Neural cell (in vitro differentiated cells): ENCODE results near the gene WDR35. TPM values are rescaled to one million over a fixed set of nuclear protein-coding genes. Genes with fewer than 3 reads are reported as not detected.

ENCODE experiments used
- H2AFZ ChIP-seq: fragments of 200-600, 300-800 bp; sonication (generic), shearing (Covaris generic); 2 replicates; pipeline ENCODE4 v1.6.0; 2014; ENCODE audit warnings: low read depth, mild to moderate bottlenecking, antibody characterized with exemption, low read length, moderate library complexity
- H3F3A ChIP-seq: fragments of 200-600 bp; shearing (Covaris generic); 2 replicates; pipeline ENCODE4 v1.6.1; 2016; ENCODE audit warnings: mild to moderate bottlenecking, moderate library complexity, mixed read lengths, antibody characterized with exemption, low read length; ENCODE audit not compliant: insufficient read depth, poor library complexity, severe bottlenecking
- H3K27ac ChIP-seq: fragments of 200-600, 300-800 bp; sonication (generic), shearing (Covaris generic); 2 replicates; pipeline ENCODE4 v1.5.1; 2014; ENCODE audit warnings: mild to moderate bottlenecking, low read length, moderate library complexity
- H3K27me3 ChIP-seq: fragments of 300-800, 200-600 bp; sonication (generic), shearing (Covaris generic); 2 replicates; pipeline ENCODE4 v1.6.0; 2014; ENCODE audit warnings: mild to moderate bottlenecking, low read depth, low read length, moderate library complexity; ENCODE audit not compliant: insufficient read depth
- H3K36me3 ChIP-seq: fragments of 300-800, 200-600 bp; sonication (generic), shearing (Covaris generic); 2 replicates; pipeline ENCODE4 v1.5.1; 2014; ENCODE audit warnings: mild to moderate bottlenecking, antibody characterized with exemption, low read length, moderate library complexity; ENCODE audit not compliant: insufficient read depth
- H3K4me2 ChIP-seq: fragments of 300-800, 200-600 bp; sonication (generic), shearing (Covaris generic); 2 replicates; pipeline ENCODE4 v1.6.0; 2014; ENCODE audit warnings: mild to moderate bottlenecking, low read length
- H3K4me3 ChIP-seq: fragments of 300-800, 200-600 bp; sonication (generic), shearing (Covaris generic); 2 replicates; pipeline ENCODE4 v1.5.1; 2014; ENCODE audit warnings: mild to moderate bottlenecking, low read length, moderate library complexity
- H3K79me2 ChIP-seq: fragments of 200-600 bp; shearing (Covaris generic); replicated peaks from 2 replicates; pipeline ENCODE4 v1.6.0; 2014; ENCODE audit warnings: mild to moderate bottlenecking, low read length, moderate library complexity; ENCODE audit not compliant: insufficient read depth
- H3K9ac ChIP-seq: fragments of 300-800, 200-600 bp; sonication (generic), shearing (Covaris generic); 2 replicates; pipeline ENCODE4 v1.6.1; 2016; ENCODE audit warnings: mild to moderate bottlenecking, low read length, mixed read lengths
- H3K9me2 ChIP-seq: fragments of 200-600 bp; shearing (Covaris generic); 2 replicates; pipeline ENCODE4 v1.6.1; 2016; ENCODE audit warnings: mild to moderate bottlenecking, low read length, mixed read lengths; ENCODE audit not compliant: insufficient read depth
- H3K9me3 ChIP-seq: fragments of 200-600, 300-800 bp; sonication (generic), shearing (Covaris generic); 2 replicates; pipeline ENCODE4 v1.6.1; 2016; ENCODE audit warnings: mild to moderate bottlenecking, mixed run types, low read length, moderate library complexity, mixed read lengths
- H4K20me1 ChIP-seq: fragments of 200-600 bp; shearing (Covaris generic); 2 replicates; pipeline ENCODE4 v1.6.1; 2016; ENCODE audit warnings: mild to moderate bottlenecking, mixed run types; ENCODE audit not compliant: insufficient read depth
- EP300 ChIP-seq: fragments of 450-650 bp; conservative IDR thresholded peaks from 2 replicates; pipeline ENCODE4 v1.6.1; 2014; ENCODE audit warnings: antibody characterized with exemption, mild to moderate bottlenecking, moderate library complexity; ENCODE audit not compliant: poor library complexity, severe bottlenecking
- EZH2 ChIP-seq: fragments of 200-600, 300-800 bp; shearing (Covaris generic), sonication (generic); IDR thresholded peaks from 2 replicates; pipeline ENCODE4 v1.6.1; 2014; ENCODE audit warnings: antibody characterized with exemption, low read length, borderline replicate concordance, mild to moderate bottlenecking; ENCODE audit not compliant: insufficient read depth, poor library complexity, severe bottlenecking
- MXI1 ChIP-seq: fragments of 450-650 bp; conservative IDR thresholded peaks from 2 replicates; pipeline ENCODE4 v1.6.1; 2014; ENCODE audit warnings: antibody characterized with exemption, mild to moderate bottlenecking; ENCODE audit not compliant: poor library complexity, severe bottlenecking
- POLR2AphosphoS5 ChIP-seq: IDR thresholded peaks from 2 replicates; pipeline ENCODE4 v1.6.1; 2012
- RAD21 ChIP-seq: fragments of 450-650 bp; conservative IDR thresholded peaks from 2 replicates; pipeline ENCODE4 v1.6.1; 2014; ENCODE audit warnings: antibody characterized with exemption, mild to moderate bottlenecking, moderate library complexity
- SMC3 ChIP-seq: fragments of 450-650 bp; conservative IDR thresholded peaks from 2 replicates; pipeline ENCODE4 v1.6.1; 2014; ENCODE audit warnings: antibody characterized with exemption, mild to moderate bottlenecking, moderate library complexity; ENCODE audit not compliant: poor library complexity
- TAF1 ChIP-seq: IDR thresholded peaks from 2 replicates; pipeline ENCODE4 v1.6.1; 2012; ENCODE audit warnings: low read depth
- polyA plus RNA-seq: library from polyadenylated mRNA; depleted of rRNA; stranded (reverse); fragments of >200 nt; gene quantifications from 2 replicates; pipeline ENCODE4 v1.2.3, GENCODE V29; 2014
- TF ChIP-seq, protein P1 (sequence below): fragments of 450-650 bp; IDR thresholded peaks from 2 replicates; pipeline ENCODE4 v1.5.1; 2014; ENCODE audit warnings: antibody characterized with exemption, mild to moderate bottlenecking, moderate library complexity; ENCODE audit not compliant: poor library complexity, severe bottlenecking
- TF ChIP-seq, protein P2 (sequence below): IDR thresholded peaks from 2 replicates; pipeline ENCODE4 v1.6.1; 2012; ENCODE audit warnings: borderline replicate concordance

The WDR35 gene
- polyA plus RNA-seq, 1 donor from 2014 or later = 14.2 TPM

DNA sequence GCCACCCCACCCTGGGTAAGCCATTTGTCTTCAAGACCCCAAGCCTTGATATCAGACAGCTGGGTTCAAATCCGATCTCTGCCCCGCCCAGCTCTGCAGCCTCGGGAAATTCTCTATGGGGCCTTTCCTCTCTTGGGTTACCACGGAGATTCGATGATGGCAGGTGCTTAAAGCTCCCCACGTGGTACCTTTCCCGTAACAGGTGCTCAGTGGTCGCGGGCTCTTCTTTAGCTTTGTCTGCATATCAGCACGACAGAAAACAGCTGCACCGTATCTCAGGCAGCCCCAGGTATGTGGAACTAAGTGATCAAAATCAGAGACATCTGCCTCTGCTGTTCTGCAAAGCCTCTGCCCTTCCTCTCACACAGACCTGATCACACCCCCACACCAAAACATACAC lies 125.5 kb downstream of the WDR35 start:
- no peaks in the 10 kb centered on the region for H3K79me2 ChIP-seq
- no peak overlapping the region for H2AFZ ChIP-seq
- no peaks in the 10 kb centered on the region for H3K36me3 ChIP-seq
- H3K9me3 ChIP-seq = no peaks in the 10 kb centered on the region
- TF ChIP-seq POLR2AphosphoS5 = no peak
- TF ChIP-seq, protein P1, sequence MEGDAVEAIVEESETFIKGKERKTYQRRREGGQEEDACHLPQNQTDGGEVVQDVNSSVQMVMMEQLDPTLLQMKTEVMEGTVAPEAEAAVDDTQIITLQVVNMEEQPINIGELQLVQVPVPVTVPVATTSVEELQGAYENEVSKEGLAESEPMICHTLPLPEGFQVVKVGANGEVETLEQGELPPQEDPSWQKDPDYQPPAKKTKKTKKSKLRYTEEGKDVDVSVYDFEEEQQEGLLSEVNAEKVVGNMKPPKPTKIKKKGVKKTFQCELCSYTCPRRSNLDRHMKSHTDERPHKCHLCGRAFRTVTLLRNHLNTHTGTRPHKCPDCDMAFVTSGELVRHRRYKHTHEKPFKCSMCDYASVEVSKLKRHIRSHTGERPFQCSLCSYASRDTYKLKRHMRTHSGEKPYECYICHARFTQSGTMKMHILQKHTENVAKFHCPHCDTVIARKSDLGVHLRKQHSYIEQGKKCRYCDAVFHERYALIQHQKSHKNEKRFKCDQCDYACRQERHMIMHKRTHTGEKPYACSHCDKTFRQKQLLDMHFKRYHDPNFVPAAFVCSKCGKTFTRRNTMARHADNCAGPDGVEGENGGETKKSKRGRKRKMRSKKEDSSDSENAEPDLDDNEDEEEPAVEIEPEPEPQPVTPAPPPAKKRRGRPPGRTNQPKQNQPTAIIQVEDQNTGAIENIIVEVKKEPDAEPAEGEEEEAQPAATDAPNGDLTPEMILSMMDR = no peak
- TF ChIP-seq TAF1 = no peak
- no peak for TF ChIP-seq EZH2
- TF ChIP-seq, protein P2, sequence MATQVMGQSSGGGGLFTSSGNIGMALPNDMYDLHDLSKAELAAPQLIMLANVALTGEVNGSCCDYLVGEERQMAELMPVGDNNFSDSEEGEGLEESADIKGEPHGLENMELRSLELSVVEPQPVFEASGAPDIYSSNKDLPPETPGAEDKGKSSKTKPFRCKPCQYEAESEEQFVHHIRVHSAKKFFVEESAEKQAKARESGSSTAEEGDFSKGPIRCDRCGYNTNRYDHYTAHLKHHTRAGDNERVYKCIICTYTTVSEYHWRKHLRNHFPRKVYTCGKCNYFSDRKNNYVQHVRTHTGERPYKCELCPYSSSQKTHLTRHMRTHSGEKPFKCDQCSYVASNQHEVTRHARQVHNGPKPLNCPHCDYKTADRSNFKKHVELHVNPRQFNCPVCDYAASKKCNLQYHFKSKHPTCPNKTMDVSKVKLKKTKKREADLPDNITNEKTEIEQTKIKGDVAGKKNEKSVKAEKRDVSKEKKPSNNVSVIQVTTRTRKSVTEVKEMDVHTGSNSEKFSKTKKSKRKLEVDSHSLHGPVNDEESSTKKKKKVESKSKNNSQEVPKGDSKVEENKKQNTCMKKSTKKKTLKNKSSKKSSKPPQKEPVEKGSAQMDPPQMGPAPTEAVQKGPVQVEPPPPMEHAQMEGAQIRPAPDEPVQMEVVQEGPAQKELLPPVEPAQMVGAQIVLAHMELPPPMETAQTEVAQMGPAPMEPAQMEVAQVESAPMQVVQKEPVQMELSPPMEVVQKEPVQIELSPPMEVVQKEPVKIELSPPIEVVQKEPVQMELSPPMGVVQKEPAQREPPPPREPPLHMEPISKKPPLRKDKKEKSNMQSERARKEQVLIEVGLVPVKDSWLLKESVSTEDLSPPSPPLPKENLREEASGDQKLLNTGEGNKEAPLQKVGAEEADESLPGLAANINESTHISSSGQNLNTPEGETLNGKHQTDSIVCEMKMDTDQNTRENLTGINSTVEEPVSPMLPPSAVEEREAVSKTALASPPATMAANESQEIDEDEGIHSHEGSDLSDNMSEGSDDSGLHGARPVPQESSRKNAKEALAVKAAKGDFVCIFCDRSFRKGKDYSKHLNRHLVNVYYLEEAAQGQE = no peak
- TF ChIP-seq MXI1 = no peak
- TF ChIP-seq EP300 = no peak
- no peak for TF ChIP-seq SMC3
- TF ChIP-seq RAD21 = no peak
- H3K4me3 ChIP-seq = no peak overlapping the region
- no peaks in the 10 kb centered on the region for H3F3A ChIP-seq
- no peak overlapping the region for H3K27ac ChIP-seq
- H3K27me3 ChIP-seq = peaks cover 8% of the 10 kb centered on the region
- no peak overlapping the region for H3K4me2 ChIP-seq
- H3K9ac ChIP-seq = no peak overlapping the region
- H4K20me1 ChIP-seq = no peaks in the 10 kb centered on the region
- no peaks in the 10 kb centered on the region for H3K9me2 ChIP-seq

DNA sequence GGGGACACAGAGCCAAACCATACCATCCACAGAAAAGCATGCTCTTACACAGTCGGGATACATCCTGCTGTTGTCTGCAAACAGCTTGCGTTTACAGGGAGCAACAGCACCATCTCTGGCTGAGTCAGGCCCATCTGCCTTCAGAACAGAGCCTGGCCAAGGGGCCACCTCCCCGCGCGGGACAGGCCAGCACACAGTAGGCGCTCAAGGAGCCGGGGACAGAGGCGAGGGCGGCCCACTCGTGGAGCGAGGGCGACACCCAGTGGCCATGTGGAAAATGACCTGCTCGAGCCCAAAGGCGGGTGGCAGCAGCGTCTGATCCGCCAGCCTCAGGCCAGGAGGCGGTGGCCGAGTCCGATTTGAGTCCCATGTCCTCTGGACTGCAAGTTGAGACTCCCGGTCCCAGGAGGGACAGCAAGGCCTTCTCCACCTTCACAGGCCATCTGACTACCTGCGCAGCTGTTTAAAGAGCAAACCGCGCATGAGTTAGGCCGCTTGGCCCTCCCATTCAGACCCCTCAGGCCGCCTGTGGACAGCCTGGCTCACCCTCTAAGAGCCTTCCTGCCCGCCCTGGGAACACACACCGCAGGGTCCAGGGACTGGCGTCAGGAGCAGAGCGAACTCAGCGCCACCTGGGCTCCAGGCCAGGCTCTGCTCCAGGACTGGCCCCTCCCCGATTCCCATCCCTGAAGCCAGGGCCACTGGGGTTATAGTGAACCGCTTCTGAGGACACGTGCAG lies 126.4 kb downstream of the WDR35 start:
- no peak overlapping the region for H3K27ac ChIP-seq
- H3K9me2 ChIP-seq = no peaks in the 10 kb centered on the region
- H3K9me3 ChIP-seq = no peaks in the 10 kb centered on the region

More for the DNA sequence above, 126.4 kb downstream of the WDR35 start:
- H3K4me2 ChIP-seq = no peak overlapping the region
- H3K36me3 ChIP-seq = no peaks in the 10 kb centered on the region
- H3K9ac ChIP-seq = no peak overlapping the region
- no peak overlapping the region for H3K4me3 ChIP-seq
- H4K20me1 ChIP-seq = no peaks in the 10 kb centered on the region
- TF ChIP-seq SMC3 = peak; percentile 99
- TF ChIP-seq, protein P1 = peak; percentile 98
- peak; percentile 99 for TF ChIP-seq RAD21
- TF ChIP-seq, protein P2 = no peak
- H3F3A ChIP-seq = no peaks in the 10 kb centered on the region
- peaks cover under 1% of the 10 kb centered on the region for H3K27me3 ChIP-seq
- no peak overlapping the region for H2AFZ ChIP-seq
- H3K79me2 ChIP-seq = no peaks in the 10 kb centered on the region
